Fibroblast of villous mesenchyme (primary cell): ENCODE measurements around the gene COL4A6. TPM values are rescaled to one million over a fixed set of nuclear protein-coding genes. Genes with fewer than 3 reads are reported as not detected.

Experiments
- DNase-seq: peaks from one replicate; pipeline ENCODE4 v3.0.0-alpha.2; 2010; ENCODE audit warnings: low read depth
- H3K4me3 ChIP-seq: 2 replicates; pipeline ENCODE4 v1.5.1; 2011; ENCODE audit warnings: low read depth, mild to moderate bottlenecking, low read length
- total RNA-seq: library from RNA; depleted of rRNA; stranded (reverse); fragments of >200 nt; gene quantifications from 2 replicates; pipeline ENCODE4 v1.2.3, GENCODE V29; 2012
- TF ChIP-seq, protein P1 (sequence below): IDR thresholded peaks from 2 replicates; pipeline ENCODE4 v1.5.1; 2012; ENCODE audit warnings: low read depth, mild to moderate bottlenecking, low read length; ENCODE audit not compliant: insufficient read depth

COL4A6 gene
- total RNA-seq, 1 donor, result 1.7 TPM

DNA sequence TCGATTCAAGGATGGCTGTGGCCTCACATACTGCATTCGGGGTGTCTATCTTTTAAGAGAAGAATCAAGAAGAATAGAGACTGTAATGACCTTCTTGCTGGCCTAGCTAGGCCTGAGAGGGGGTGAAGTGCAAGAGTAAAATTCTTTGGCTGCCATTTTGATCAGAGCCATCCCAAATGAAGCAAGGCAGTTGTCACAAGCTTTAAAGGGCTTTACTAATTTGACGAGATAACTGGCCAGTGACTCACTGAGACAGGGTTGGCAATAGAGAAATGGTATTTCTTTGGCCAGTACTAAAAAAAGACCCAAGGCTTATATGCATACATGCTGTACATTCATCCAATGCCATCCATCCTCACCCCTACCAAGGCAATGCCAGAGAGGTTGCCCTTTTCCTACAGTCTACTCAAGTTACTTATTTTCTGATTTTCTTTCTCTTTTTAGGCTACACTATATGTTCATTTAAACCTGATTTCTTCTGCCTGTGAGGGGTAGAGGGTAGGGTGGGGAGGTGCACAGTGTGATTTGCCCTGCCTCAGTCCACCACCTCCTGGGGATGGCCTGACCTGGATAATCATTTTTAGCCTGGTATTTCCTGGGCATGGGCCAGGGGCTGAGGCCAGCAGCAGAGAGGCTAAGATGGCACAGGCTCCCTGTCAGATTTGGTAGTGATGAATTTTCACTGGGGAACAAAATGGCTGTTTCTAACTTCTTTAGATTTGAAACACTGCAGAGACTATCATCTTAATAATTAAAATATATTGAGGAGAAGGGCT is 314.4 kb downstream of the COL4A6 start:
- H3K4me3 ChIP-seq, result no peak overlapping the region
- DNase-seq, result no peak
- TF ChIP-seq, protein P1, sequence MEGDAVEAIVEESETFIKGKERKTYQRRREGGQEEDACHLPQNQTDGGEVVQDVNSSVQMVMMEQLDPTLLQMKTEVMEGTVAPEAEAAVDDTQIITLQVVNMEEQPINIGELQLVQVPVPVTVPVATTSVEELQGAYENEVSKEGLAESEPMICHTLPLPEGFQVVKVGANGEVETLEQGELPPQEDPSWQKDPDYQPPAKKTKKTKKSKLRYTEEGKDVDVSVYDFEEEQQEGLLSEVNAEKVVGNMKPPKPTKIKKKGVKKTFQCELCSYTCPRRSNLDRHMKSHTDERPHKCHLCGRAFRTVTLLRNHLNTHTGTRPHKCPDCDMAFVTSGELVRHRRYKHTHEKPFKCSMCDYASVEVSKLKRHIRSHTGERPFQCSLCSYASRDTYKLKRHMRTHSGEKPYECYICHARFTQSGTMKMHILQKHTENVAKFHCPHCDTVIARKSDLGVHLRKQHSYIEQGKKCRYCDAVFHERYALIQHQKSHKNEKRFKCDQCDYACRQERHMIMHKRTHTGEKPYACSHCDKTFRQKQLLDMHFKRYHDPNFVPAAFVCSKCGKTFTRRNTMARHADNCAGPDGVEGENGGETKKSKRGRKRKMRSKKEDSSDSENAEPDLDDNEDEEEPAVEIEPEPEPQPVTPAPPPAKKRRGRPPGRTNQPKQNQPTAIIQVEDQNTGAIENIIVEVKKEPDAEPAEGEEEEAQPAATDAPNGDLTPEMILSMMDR, result no peak

DNA sequence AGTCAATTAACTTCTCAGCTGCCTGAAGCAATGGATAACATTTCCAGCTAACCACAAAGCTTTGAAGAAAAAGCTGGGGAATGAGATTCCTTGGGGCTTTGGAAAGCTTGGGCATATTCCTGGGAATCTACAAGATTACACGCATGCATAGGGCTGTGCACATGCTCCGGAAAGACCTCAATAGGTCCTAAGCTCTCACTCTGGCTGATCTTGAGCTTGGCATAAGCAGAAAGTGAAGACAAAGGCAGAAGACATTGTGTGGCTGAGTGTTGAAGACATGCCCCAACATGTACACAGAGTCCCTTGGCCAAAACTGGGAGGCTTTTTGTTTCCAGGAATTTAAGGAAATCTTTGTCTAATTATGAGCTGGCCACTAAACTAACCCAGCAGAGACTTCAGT is 315.5 kb downstream of the COL4A6 start:
- DNase-seq, result peak; percentile 20
- no peak overlapping the region for H3K4me3 ChIP-seq
- TF ChIP-seq, protein P1, result no peak

DNA sequence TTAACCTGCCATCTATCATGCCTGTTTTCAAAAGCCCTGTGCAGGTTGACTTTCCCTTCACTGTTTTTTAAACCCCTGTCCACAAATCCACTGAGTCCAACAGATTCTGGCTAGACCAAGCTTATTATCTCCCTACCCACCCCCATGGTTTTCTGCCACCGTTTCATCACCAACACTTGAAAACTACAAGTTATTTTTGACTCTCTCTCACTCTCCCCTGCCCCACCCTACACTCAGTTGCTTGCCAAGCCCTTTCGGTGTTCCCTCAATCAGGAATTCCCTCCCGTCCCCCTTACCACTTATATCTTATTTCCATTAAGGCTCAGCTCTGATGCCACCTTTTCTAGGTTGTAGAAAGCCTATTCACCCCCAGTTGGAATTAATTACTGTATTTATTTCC is 316.9 kb downstream of the COL4A6 start:
- TF ChIP-seq, protein P1, result no peak
- no peak for DNase-seq
- no peak overlapping the region for H3K4me3 ChIP-seq

DNA sequence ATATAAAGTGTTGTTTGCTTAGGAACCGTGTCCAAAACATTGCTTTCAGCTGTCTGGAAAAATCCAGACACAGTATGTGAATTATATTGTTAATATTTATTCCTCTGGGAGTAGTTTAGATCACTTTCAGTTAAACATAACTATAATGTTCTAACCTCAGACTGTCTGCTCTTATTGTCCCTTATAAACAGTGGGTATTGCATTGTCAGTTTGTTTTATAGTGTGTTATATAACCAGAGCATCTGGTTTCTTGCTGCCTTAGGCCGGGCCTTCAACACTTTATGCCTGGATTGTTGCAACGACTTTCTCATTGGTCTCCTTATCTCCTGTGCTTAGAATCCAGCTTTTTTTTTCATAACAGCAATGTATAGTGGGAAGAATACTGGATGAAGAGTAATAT is 320.2 kb downstream of the COL4A6 start:
- H3K4me3 ChIP-seq, result no peak overlapping the region
- TF ChIP-seq, protein P1, result no peak
- peak; percentile 52 for DNase-seq

DNA sequence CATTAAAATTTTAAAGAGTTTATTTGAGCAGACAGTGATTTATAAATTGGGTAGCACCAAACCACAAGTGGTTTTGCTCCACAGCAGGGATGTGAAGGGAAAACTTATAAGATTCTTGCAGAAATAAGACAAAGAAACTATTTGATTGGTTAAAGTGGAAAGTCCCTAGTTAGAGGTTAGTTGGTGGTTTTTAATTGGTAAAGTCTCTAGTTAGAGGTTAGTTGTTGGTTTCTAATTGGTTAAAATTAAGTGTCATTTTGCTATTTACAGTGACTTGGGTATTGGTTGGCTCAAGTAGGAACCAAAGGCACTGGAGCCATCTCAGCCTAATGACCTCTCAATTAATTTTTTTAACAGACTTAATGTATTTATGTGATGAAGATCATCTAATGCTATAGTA is 323.7 kb downstream of the COL4A6 start:
- DNase-seq, result no peak
- H3K4me3 ChIP-seq, result no peak overlapping the region
- TF ChIP-seq, protein P1, result no peak

Other genes with a start within 250 kb of the COL4A6 start
- 30.0 and 47.1 TPM in 2 replicates for gene COL4A5, start 1.4 kb upstream of the COL4A6 start, total RNA-seq